KMS-11 (cell line): ENCODE data around the gene PLPP3.

ENCODE experiments used
- H2AFZ ChIP-seq: fragments of 200-600 bp; sonication (generic); 2 replicates; pipeline ENCODE4 v1.6.1; 2016; ENCODE audit warnings: antibody characterized with exemption, mixed run types, low read depth
- H3K27ac ChIP-seq: fragments of 200-600 bp; sonication (generic); 2 replicates; pipeline ENCODE4 v1.6.1; 2016; ENCODE audit warnings: mild to moderate bottlenecking, mixed run types
- H3K27me3 ChIP-seq: fragments of 200-600 bp; sonication (generic); 2 replicates; pipeline ENCODE4 v1.6.1; 2017; ENCODE audit warnings: mild to moderate bottlenecking, low read depth, mixed run types, moderate library complexity; ENCODE audit not compliant: insufficient read depth
- H3K36me3 ChIP-seq: fragments of 200-600 bp; sonication (generic); 2 replicates; pipeline ENCODE4 v1.6.1; 2017; ENCODE audit warnings: mild to moderate bottlenecking, mixed run types; ENCODE audit not compliant: insufficient read depth
- H3K4me1 ChIP-seq: fragments of 200-600 bp; sonication (generic); 2 replicates; pipeline ENCODE4 v1.6.1; 2016; ENCODE audit warnings: mild to moderate bottlenecking, low read depth, mixed run types; ENCODE audit not compliant: poor library complexity, severe bottlenecking
- H3K4me2 ChIP-seq: fragments of 200-600 bp; sonication (generic); 2 replicates; pipeline ENCODE4 v1.7.0; 2016; ENCODE audit warnings: mild to moderate bottlenecking, mixed run types
- H3K4me3 ChIP-seq: fragments of 200-600 bp; sonication (generic); IDR thresholded peaks from 2 replicates; pipeline ENCODE4 v1.6.1; 2017; ENCODE audit warnings: low read depth, low read length, mixed read lengths; ENCODE audit not compliant: insufficient read depth
- H3K79me2 ChIP-seq: fragments of 200-600 bp; sonication (generic); 2 replicates; pipeline ENCODE4 v1.6.1; 2016; ENCODE audit warnings: low read depth, mixed run types; ENCODE audit not compliant: insufficient read depth
- H3K9ac ChIP-seq: fragments of 200-600 bp; sonication (generic); 2 replicates; pipeline ENCODE4 v1.6.1; 2016; ENCODE audit warnings: mild to moderate bottlenecking, mixed run types
- H4K20me1 ChIP-seq: fragments of 200-600 bp; sonication (generic); 2 replicates; pipeline ENCODE4 v1.6.1; 2016; ENCODE audit warnings: mild to moderate bottlenecking, mixed run types; ENCODE audit not compliant: insufficient read depth
- TF ChIP-seq, protein P1 (sequence below): fragments of 200-600 bp; sonication (generic); conservative IDR thresholded peaks from 2 replicates; pipeline ENCODE4 v1.6.1; 2017; ENCODE audit warnings: low read depth, mild to moderate bottlenecking, antibody characterized with exemption, low read length, moderate library complexity, mixed read lengths

PLPP3 gene

DNA sequence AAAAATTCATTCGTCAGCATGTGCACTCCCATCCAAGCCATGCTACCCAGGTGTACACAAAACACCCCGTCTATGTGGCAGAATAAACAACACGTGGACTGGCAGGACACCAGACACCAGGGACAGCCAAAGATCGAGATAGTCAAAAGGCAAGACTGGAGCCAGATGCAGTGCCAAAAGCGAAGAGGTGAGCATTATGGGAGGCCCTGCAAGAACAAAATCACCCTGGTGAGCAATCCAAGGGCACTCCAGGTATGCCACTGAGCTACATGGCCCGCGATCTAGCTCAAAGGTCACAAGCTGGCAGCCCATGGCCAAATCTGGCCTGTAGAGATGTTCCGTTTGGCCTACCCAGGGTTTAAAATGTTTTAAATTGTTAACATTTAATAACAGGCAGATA, 33.7 kb downstream of the PLPP3 start:
- H3K4me3 ChIP-seq: no peak overlapping the region
- no peaks in the 10 kb centered on the region for H3K36me3 ChIP-seq
- no peak overlapping the region for H3K27ac ChIP-seq
- H2AFZ ChIP-seq: no peak overlapping the region
- no peaks in the 10 kb centered on the region for H3K27me3 ChIP-seq
- H3K9ac ChIP-seq: no peak overlapping the region
- H4K20me1 ChIP-seq: no peaks in the 10 kb centered on the region
- no peaks in the 10 kb centered on the region for H3K79me2 ChIP-seq
- no peaks in the 10 kb centered on the region for H3K4me1 ChIP-seq
- TF ChIP-seq, protein P1, sequence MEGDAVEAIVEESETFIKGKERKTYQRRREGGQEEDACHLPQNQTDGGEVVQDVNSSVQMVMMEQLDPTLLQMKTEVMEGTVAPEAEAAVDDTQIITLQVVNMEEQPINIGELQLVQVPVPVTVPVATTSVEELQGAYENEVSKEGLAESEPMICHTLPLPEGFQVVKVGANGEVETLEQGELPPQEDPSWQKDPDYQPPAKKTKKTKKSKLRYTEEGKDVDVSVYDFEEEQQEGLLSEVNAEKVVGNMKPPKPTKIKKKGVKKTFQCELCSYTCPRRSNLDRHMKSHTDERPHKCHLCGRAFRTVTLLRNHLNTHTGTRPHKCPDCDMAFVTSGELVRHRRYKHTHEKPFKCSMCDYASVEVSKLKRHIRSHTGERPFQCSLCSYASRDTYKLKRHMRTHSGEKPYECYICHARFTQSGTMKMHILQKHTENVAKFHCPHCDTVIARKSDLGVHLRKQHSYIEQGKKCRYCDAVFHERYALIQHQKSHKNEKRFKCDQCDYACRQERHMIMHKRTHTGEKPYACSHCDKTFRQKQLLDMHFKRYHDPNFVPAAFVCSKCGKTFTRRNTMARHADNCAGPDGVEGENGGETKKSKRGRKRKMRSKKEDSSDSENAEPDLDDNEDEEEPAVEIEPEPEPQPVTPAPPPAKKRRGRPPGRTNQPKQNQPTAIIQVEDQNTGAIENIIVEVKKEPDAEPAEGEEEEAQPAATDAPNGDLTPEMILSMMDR: no peak
- H3K4me2 ChIP-seq: no peak overlapping the region

DNA sequence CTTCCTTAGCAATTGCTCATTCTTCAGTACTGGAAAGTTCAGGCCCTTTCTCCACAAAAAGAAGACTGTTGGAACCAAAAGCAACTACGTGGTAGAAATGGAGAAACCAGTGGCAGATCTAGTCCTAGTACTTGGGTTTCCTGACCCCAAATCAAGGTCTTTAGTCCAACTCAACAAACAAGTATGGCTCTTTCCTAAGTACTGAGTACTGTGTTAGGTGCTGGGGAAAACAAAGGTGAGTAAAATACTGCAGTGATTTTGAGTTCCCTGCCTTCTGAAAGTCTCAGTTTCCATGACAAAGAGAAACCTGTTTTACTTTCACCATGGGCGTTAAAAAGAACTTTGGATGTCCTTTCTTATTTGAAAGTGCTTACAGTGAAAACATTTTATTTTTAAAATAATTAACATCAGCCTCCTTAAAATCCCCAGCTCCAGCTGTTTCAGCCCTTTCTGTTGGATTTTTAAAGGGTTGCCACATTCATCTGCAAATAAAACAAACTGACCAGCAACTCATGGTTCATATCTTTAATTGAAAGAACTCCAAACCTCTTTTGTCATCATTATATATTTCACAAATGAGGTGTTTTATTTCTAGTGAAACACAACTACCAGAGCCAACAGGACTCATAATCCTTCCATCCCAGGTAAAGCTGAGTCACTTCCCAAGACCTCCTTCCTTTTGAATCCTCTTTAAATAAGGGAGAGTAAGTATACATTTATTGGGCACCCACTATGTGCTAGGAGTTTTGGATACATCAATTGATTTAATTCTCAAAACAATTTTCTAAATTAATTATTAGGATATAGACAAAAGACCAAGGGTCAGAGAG, 35.4 kb downstream of the PLPP3 start:
- Histone ChIP-seq H3K4me3 (no peak overlapping the region), H3K4me2 (no peak overlapping the region), H2AFZ (no peak overlapping the region), H3K9ac (no peak overlapping the region), H3K4me1 (no peaks in the 10 kb centered on the region), H4K20me1 (no peaks in the 10 kb centered on the region), H3K27ac (no peak overlapping the region), H3K79me2 (no peaks in the 10 kb centered on the region), H3K36me3 (no peaks in the 10 kb centered on the region), H3K27me3 (no peaks in the 10 kb centered on the region)
- TF ChIP-seq, protein P1: no peak

DNA sequence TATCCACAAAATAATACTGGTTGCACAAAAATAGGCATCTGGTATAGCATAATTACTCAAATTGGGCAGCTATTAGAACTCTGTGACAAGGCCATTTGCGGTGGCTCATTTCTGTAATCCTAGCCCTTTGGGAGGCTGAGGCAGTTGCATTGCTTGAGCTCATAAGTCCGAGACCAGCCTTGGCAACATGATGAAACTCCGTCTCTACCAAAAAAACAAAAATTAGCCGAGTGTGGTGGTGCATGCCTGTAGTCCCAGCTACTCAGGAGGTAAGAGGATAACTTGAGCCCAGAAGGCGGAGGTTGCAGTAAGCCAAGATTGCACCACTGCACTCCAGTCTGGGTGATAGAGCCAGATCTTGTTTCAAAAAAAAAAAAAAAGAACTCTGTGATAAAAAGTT, 36.7 kb downstream of the PLPP3 start:
- TF ChIP-seq, protein P1: no peak

GRCh38 chr1:56541408-56541807, 38.0 kb downstream of the PLPP3 start:
- no peaks in the 10 kb centered on the region for H3K4me1 ChIP-seq

More for the DNA sequence above, 36.7 kb downstream of the PLPP3 start:
- Histone ChIP-seq H3K4me3 (no peak overlapping the region), H3K9ac (no peak overlapping the region), H3K4me1 (no peaks in the 10 kb centered on the region), H2AFZ (no peak overlapping the region), H3K79me2 (no peaks in the 10 kb centered on the region), H3K27ac (no peak overlapping the region), H3K4me2 (no peak overlapping the region), H3K27me3 (no peaks in the 10 kb centered on the region), H4K20me1 (no peaks in the 10 kb centered on the region), H3K36me3 (no peaks in the 10 kb centered on the region)

More at GRCh38 chr1:56541408-56541807, 38.0 kb downstream of the PLPP3 start:
- H3K27me3 ChIP-seq: no peaks in the 10 kb centered on the region
- H3K27ac ChIP-seq: no peak overlapping the region
- TF ChIP-seq, protein P1: no peak
- no peak overlapping the region for H3K4me3 ChIP-seq
- no peaks in the 10 kb centered on the region for H3K36me3 ChIP-seq
- H3K4me2 ChIP-seq: no peak overlapping the region
- no peak overlapping the region for H2AFZ ChIP-seq
- no peaks in the 10 kb centered on the region for H3K79me2 ChIP-seq
- no peaks in the 10 kb centered on the region for H4K20me1 ChIP-seq
- H3K9ac ChIP-seq: no peak overlapping the region
